HG02642 (cell line): Measurements from ENCODE around the gene WAPL.

Source experiments
- ATAC-seq: cut with Tn5 transposase; IDR thresholded peaks from one replicate; pipeline ENCODE4 v1.9.1; 2021; ENCODE audit warnings: mild to moderate bottlenecking; ENCODE audit not compliant: unreplicated experiment, poor library complexity

Gene WAPL

GRCh38 chr10:86480571-86480970, 41.0 kb downstream of the WAPL start:
- ATAC-seq: no peak

GRCh38 chr10:86472061-86472460, 49.5 kb downstream of the WAPL start:
- ATAC-seq: no peak

GRCh38 chr10:86461963-86462804, 59.4 kb downstream of the WAPL start:
- no peak for ATAC-seq

- ATAC-seq: no peak
These were observed 70.0 kb downstream of the WAPL start for GRCh38 chr10:86451604-86451960.

- ATAC-seq: no peak
These were observed 70.6 kb downstream of the WAPL start for GRCh38 chr10:86450806-86451603.

GRCh38 chr10:86449926-86450558, 71.5 kb downstream of the WAPL start:
- ATAC-seq: no peak

- no peak for ATAC-seq
These were observed 74.2 kb downstream of the WAPL start for GRCh38 chr10:86447432-86447831.

- ATAC-seq: no peak
These were observed 74.6 kb downstream of the WAPL start for GRCh38 chr10:86446987-86447386.

- no peak for ATAC-seq
These were observed 75.2 kb downstream of the WAPL start for GRCh38 chr10:86446440-86446839.

- no peak for ATAC-seq
These were observed 77.7 kb downstream of the WAPL start for GRCh38 chr10:86443936-86444335.

- ATAC-seq: no peak
These were observed 78.5 kb downstream of the WAPL start for GRCh38 chr10:86443069-86443468.

- ATAC-seq: no peak
These were observed 80.4 kb downstream of the WAPL start for GRCh38 chr10:86440874-86441843.

- ATAC-seq: no peak
These were observed 82.0 kb downstream of the WAPL start for GRCh38 chr10:86439544-86439943.

GRCh38 chr10:86438091-86438749, 83.4 kb downstream of the WAPL start:
- ATAC-seq: no peak

GRCh38 chr10:86437447-86437846, 84.1 kb downstream of the WAPL start:
- no peak for ATAC-seq

- no peak for ATAC-seq
These were observed 84.6 kb downstream of the WAPL start for GRCh38 chr10:86436963-86437362.

- no peak for ATAC-seq
These were observed 86.9 kb downstream of the WAPL start for GRCh38 chr10:86434656-86435055.

- ATAC-seq: no peak
These were observed 97.9 kb downstream of the WAPL start for GRCh38 chr10:86423739-86424138.

GRCh38 chr10:86419101-86419500, 102.5 kb downstream of the WAPL start:
- no peak for ATAC-seq
